CD4-positive, alpha-beta T cell treated with Interleukin-15 for 1 hour (primary cell): ENCODE measurements around the gene UGT1A3.

Source experiments
- DNase-seq: peaks from one replicate; pipeline ENCODE4 v3.0.0-alpha.2; 2020

UGT1A3 gene

DNA sequence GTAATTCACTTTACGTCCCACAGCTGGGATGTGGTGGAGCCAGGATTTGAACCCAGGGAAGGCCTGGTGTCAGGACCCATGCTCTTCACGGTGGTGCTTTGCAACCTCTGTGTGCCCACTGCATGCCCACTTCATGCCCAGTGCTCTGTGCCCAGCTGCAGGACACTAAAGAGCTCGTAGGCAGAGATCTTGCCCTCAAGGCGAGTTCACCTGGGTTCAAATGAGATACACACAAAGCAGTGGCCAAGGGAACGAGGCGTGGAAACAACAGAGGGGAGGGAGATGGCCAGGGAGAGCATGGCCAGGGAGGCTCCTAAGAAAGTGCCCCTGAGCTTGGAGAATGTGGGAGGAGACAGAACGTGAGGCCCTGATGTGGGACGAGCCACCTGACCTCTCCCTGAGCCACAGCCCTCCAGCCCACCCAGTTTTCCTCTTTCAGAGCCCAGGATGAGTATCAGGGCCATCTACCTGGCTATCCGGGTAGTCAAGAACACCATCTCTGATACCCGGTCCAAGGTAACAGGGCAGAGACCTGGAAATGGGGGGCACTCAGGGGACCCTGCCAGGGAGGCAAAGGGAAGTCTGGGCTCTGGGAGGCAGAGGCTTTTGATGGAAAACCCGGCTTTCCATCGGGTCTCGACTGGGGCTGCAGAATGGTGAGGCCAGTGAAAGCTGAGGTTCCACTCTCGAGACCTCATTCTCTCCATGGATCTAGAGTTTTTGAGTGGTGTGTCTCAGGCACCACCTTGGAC, 69.7 kb downstream of the UGT1A3 start:
- no peak for DNase-seq

GRCh38 chr2:233799087-233799665, 70.3 kb downstream of the UGT1A3 start:
- DNase-seq, result no peak

- DNase-seq, result no peak
These were observed 70.9 kb downstream of the UGT1A3 start for GRCh38 chr2:233799716-233800115.

GRCh38 chr2:233800208-233800607, 71.4 kb downstream of the UGT1A3 start:
- DNase-seq, result no peak

GRCh38 chr2:233801357-233802131, 72.7 kb downstream of the UGT1A3 start:
- DNase-seq, result no peak

DNA sequence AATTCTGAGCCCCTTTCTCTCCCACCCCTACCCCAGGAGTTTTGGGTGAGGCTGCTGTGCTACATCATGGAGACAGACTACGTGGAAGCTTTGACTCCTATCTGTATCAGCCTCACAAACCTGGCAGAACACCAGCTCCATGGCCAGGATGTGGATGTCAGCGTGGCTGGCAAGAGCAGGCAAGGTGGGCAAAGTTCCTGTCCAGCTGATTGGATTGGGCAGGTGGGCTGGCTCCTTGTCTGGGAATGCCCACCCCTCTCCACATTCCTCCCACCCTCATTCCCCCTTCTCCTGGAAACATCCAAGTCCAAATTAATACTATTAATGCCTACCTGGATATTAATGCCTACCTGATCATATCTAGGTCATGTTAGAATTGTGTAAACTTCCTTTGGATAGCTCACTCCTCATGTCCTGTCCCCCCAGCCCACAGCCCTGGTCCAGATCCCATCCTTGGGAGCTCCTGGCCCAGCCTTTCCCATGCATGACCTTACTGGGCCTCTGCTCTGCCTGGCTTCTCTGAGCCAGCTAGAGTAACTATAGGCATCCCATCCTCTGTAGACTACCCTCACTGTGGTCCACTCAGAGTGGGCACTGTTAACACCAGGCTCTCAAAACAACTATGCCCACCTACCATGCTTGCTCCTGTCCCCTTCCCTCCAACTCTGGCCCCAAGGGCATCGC, 73.4 kb downstream of the UGT1A3 start:
- no peak for DNase-seq

GRCh38 chr2:233803292-233803911, 74.6 kb downstream of the UGT1A3 start:
- DNase-seq, result no peak

DNA sequence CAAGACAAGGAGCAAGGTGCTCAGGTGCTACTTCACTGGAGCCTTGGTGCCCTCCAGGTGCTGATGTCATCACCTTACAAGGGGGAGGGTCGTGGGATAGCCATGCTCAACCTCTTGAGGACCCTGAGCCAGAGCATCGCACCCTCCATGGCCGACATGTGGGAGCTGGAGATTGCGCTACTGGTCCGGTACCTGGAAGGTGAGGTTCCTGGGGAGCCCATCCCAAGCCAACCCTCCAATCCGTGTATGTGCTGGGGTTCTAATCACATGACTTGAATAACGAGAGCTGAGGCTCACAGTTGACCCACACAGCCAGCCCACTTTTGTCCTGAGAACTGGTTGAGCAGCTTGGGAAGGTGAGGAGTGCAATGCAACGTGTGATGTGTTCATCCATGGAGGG, 75.2 kb downstream of the UGT1A3 start:
- DNase-seq, result no peak

- DNase-seq, result no peak
These were observed 78.5 kb downstream of the UGT1A3 start for GRCh38 chr2:233807215-233807865.

- DNase-seq, result no peak
These were observed 79.4 kb downstream of the UGT1A3 start for GRCh38 chr2:233807966-233808935.

- no peak for DNase-seq
These were observed 81.5 kb downstream of the UGT1A3 start for GRCh38 chr2:233810385-233810784.

DNA sequence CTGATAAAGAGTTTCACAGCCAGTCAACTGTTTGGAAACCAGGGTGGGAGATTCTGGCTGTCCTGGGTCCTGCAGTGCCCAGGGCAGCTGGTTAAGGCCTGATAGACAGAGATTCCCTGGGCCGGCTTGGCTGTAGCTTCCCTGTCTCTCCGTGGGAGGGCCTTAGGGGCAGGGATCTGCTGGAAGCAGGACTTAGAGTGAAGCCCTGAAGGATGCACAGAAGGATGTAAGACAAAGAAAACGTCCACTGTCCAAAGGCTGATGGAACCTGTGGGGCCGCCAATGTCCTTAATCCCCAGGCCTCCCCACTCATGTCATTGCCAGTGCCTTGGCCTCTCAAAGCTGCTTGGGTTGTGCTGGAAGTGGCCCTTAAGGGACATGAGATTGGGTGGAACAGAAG, 82.2 kb downstream of the UGT1A3 start:
- DNase-seq, result no peak

- no peak for DNase-seq
These were observed 82.9 kb downstream of the UGT1A3 start for GRCh38 chr2:233811732-233812131.

DNA sequence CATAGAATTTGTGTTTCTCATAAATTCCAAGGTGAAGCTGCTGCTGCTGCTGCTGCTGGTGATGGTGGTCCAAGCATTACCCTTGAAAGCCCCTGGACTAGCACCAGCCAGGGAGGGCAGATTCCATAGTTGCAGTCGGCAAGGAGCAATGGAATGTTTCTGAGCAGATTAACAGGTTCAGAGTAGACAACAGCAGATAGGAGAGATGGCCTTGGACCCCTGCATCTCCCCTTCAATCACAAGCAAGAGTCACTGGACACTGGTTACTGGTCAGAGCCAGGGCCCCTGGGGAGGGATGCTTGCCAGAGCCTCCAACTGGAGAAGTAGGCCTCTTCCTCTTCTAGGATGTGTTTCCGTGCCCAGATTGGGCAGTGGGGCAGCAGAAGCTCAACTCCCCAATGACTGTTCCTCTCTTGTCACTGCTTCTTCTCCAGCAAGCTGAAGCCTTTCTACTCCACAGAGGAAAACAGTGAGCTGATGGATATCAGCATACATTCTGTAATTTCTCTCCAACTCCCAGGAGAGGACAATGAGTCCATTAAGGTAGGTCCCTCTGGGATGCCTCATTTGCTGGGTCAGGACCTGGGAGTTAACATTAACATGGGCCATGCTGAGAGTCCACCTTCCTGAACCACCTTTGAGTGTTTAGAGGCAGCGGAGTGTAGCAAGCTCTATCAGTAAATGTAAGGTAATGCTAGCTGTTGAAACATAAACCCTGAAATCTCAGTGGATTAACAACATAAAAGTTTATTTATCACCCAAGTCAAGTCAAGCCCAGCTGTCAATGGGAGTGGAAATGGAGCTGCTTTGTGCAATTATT, 84.6 kb downstream of the UGT1A3 start:
- no peak for DNase-seq

- no peak for DNase-seq
These were observed 85.4 kb downstream of the UGT1A3 start for GRCh38 chr2:233814056-233814835.

- DNase-seq, result no peak
These were observed 87.0 kb downstream of the UGT1A3 start for GRCh38 chr2:233815861-233816260.

GRCh38 chr2:233816334-233816733, 87.5 kb downstream of the UGT1A3 start:
- DNase-seq, result no peak

- DNase-seq, result no peak
These were observed 87.9 kb downstream of the UGT1A3 start for GRCh38 chr2:233816771-233817170.

DNA sequence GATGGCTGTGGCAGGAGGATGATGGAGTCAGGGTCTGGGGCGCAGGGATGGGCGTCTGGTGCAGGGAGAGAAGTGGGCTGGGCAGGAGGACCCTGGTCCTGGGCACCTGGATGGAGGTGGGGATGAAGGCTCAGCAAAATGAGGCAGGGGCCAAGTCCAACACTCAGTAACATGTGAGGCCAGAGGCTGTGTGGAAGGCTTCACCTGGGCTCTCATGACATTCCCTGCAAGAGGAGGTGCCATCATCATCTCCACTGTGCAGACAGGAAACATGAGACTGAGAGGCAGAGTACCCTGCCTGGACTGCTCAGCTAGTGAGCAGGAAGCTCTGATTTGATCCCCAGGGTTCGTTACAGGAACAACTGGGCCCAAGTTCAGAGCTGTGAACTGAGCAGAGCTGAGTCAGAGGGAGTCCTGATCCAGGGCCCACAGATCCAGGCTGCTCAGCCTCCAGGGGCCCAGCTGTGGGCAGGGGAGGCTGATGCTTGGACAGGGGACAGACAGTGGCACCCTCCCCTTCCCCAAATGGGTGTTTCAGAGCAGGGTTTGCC, 88.6 kb downstream of the UGT1A3 start:
- no peak for DNase-seq
